LNCaP clone FGC (cell line): ENCODE results near the gene R3HDM2.

ENCODE experiments used
- DNase-seq: peaks from one replicate; pipeline ENCODE4 v3.0.0-alpha.2; 2011; ENCODE audit warnings: low read depth
- H3K4me3 ChIP-seq: 2 replicates; pipeline ENCODE4 v1.5.1; 2011; ENCODE audit warnings: mild to moderate bottlenecking, low read depth, low read length, control low read depth
- TF ChIP-seq, protein P1 (sequence below): IDR thresholded peaks from 2 replicates; pipeline ENCODE4 v1.5.1; 2012; ENCODE audit warnings: mild to moderate bottlenecking; ENCODE audit not compliant: control insufficient read depth, insufficient read depth; ENCODE audit errors: extremely low read depth

R3HDM2 gene

DNA sequence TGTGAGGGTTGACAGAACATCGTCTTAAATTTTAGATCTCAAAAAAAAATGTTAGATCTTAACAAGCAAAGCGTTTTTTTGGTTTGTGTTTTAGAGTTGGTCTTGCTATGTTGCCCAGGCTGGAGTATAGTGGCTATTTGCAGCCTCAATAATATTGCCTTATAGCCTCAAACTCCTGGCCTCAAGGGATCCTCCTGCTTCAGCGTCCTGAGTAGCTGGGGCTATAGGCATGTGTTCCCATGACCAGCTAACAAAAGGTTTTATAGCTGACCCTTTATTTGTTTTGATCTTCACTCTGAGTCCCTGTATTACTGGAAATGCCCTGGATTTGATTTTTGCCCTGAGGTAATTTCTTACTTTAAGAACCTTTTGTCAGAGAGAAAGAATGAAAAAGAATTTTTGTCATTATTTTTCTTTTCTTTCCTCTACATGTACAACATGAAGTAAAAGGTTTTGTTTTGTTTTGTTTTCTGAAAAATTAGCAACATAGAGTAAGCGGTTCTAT, 9.0 kb upstream of the R3HDM2 start:
- no peak for DNase-seq
- TF ChIP-seq, protein P1, sequence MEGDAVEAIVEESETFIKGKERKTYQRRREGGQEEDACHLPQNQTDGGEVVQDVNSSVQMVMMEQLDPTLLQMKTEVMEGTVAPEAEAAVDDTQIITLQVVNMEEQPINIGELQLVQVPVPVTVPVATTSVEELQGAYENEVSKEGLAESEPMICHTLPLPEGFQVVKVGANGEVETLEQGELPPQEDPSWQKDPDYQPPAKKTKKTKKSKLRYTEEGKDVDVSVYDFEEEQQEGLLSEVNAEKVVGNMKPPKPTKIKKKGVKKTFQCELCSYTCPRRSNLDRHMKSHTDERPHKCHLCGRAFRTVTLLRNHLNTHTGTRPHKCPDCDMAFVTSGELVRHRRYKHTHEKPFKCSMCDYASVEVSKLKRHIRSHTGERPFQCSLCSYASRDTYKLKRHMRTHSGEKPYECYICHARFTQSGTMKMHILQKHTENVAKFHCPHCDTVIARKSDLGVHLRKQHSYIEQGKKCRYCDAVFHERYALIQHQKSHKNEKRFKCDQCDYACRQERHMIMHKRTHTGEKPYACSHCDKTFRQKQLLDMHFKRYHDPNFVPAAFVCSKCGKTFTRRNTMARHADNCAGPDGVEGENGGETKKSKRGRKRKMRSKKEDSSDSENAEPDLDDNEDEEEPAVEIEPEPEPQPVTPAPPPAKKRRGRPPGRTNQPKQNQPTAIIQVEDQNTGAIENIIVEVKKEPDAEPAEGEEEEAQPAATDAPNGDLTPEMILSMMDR: no peak
- no peak overlapping the region for H3K4me3 ChIP-seq

DNA sequence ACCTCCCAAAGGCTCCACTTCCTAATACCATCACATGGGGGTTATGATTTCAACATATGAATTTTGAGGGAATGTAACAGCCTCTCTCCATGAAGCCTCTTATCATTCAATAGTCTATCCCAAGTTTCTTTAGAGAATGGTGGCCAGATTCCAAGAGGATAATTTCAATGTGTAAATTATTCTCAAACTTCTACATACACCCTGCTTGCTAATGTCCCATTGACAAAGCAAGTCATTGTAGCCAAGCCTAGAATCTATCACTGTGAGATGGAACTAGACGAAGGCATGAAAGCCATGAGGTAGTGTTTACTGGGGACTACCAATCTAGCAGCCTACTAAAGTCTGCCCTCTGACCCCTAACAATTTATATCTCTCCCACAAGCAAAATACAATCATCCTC, 7.6 kb upstream of the R3HDM2 start:
- TF ChIP-seq, protein P1: no peak
- DNase-seq: no peak
- H3K4me3 ChIP-seq: no peak overlapping the region

DNA sequence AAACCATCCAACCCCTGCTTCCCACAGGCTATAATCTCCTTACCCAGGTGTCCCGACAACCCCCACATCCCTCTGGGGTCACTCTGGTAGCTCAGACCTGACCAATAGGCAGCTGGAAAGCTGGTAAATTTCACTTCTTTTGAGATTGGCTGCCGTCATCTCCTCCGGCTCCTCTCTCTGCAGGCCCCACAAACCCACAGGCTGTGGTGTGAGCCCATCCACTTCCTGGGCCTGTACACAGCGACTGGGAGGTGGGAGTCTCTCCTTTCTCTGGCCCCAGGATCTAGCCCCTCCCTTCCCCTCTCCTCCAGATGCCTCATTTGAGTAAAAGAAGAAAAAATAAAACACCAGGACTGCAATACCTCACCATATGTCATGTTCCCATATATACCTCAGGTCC, 4.5 kb upstream of the R3HDM2 start:
- no peak for DNase-seq
- no peak overlapping the region for H3K4me3 ChIP-seq
- TF ChIP-seq, protein P1: no peak

DNA sequence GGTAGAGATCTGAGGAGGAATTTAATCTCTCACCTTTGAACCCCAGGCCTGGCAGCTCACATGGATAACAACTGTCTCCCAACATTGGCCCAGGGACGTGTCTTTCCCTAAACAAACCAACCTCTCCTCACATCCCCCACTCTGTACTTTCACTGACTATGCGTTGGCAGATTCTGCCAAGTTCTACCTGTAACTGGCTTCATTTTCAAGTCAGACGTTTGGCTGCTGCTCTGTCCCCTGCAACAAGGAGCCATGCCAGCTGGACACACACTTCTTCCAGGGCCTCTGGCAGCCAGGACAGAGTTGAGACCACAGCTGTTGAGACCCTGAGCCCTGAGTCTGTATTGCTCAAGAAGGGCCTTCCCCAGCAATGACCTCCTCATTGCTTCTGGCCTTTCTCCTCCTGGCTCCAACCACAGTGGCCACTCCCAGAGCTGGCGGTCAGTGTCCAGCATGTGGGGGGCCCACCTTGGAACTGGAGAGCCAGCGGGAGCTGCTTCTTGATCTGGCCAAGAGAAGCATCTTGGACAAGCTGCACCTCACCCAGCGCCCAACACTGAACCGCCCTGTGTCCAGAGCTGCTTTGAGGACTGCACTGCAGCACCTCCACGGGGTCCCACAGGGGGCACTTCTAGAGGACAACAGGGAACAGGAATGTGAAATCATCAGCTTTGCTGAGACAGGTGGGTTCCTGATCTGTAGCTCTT, 3.8 kb upstream of the R3HDM2 start, which contains the start of gene INHBC:
Gene INHBC (plus strand): TSS at position 268 of the 707 bp plus-strand sequence. CDS start 103 bp downstream, at position 371.
- H3K4me3 ChIP-seq: no peak within 1 kb of the TSS
- no peak for DNase-seq
- TF ChIP-seq, protein P1: no peak

DNA sequence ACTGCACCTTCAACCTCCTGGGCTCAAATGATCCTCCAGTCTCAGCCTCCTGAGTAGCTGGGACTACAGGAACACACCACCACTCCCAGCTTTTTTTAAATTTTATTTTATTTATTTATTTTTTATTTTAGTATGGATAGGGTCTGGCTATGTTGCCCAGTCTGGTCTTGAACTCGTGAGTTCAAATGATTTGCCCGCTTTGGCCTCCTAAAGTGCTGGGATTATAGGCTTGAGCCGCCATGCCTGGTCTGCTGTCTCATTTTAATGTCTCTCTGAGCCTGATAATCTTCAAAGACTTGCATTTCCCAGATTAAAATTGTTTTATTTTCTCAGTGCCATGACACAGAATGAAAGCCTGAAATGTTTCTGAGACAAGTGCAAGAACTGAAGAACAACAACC, 2.5 kb upstream of the R3HDM2 start:
- DNase-seq: no peak
- no peak overlapping the region for H3K4me3 ChIP-seq
- TF ChIP-seq, protein P1: no peak

DNA sequence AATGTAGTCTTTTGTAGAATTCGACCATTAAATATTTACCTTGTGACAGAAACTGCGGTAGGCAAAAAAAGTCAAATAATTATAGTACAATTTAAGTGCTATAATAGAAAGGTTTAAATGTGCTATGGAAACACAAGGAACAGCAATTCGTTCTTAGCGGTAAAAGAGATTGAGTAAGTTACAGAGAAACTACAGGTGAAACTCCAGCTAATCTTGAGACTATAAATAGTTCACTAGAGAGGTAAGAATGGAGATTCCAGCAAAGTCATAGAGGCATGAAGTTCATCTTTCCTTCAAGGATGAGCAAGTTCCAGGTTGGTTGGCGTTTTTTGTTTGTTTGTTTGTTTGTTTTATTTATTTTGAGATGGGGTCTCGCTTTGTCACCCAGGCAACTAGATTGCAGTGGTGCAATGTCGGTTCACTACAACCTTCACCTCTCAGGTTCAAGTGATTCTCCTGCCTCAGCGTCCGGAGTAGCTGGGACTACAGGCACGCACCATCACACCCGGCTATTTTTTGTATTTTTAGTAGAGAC, 878 bp upstream of the R3HDM2 start:
- DNase-seq: no peak
- TF ChIP-seq, protein P1: no peak
- peak overlapping the region; percentile 80 for H3K4me3 ChIP-seq
